Keratinocyte (primary cell): ENCODE measurements around the gene STAB2. TPM values are rescaled to one million over a fixed set of nuclear protein-coding genes. Genes with fewer than 3 reads are reported as not detected.

Source experiments
- DNase-seq: peaks from one replicate; pipeline ENCODE4 v3.0.0-alpha.2; 2011; ENCODE audit warnings: low read depth, missing footprints, low spot score
- FAIRE-seq: peaks from 2 replicates; lab custom pipeline; 2011; peaks lifted over from hg19 to GRCh38; lab: Jason Lieb, UNC
- H2AFZ ChIP-seq: 2 replicates; pipeline ENCODE4 v1.6.0; 2012; ENCODE audit warnings: low read length, control low read depth, inconsistent platforms; ENCODE audit not compliant: control insufficient read depth
- H3K27ac ChIP-seq: 2 replicates; pipeline ENCODE4 v1.5.1; 2011; ENCODE audit warnings: low read length; ENCODE audit not compliant: control insufficient read depth, insufficient read depth
- H3K27me3 ChIP-seq: 3 replicates; pipeline ENCODE4 v1.6.0; 2011; ENCODE audit warnings: low read length; ENCODE audit not compliant: control insufficient read depth, insufficient read depth; ENCODE audit errors: extremely low read depth
- H3K36me3 ChIP-seq, 2 experiments: 2 replicates in 1 of 2; 3 replicates in 1 of 2; pipeline ENCODE4 v1.5.1; 2011; ENCODE audit warnings: low read length in 2 of 2, mild to moderate bottlenecking in 1 of 2; ENCODE audit not compliant: control insufficient read depth in 2 of 2, insufficient read depth in 2 of 2; ENCODE audit errors: extremely low read depth in 1 of 2
- H3K4me1 ChIP-seq: 3 replicates; pipeline ENCODE4 v1.5.1; 2011; ENCODE audit warnings: low read length; ENCODE audit not compliant: control insufficient read depth, insufficient read depth; ENCODE audit errors: extremely low read depth
- H3K4me2 ChIP-seq: 3 replicates; pipeline ENCODE4 v1.6.0; 2011; ENCODE audit warnings: low read depth, low read length; ENCODE audit not compliant: control insufficient read depth, insufficient read depth; ENCODE audit errors: extremely low read depth
- H3K4me3 ChIP-seq, 3 experiments: fragments of 200-600 bp in 1 of 3; sonication (generic) in 1 of 3; 2 replicates in 2 of 3; 3 replicates in 1 of 3; pipeline ENCODE4 v1.5.1; 2011 to 2016; ENCODE audit warnings: low read length in 3 of 3, mild to moderate bottlenecking in 3 of 3, control low read depth in 2 of 3, inconsistent platforms in 1 of 3, low read depth in 1 of 3, mixed read lengths in 1 of 3, mixed run types in 1 of 3, moderate library complexity in 1 of 3; ENCODE audit not compliant: control insufficient read depth in 2 of 3, insufficient read depth in 2 of 3; ENCODE audit errors: extremely low read depth in 1 of 3
- H3K79me2 ChIP-seq: 2 replicates; pipeline ENCODE4 v1.6.0; 2012; ENCODE audit warnings: low read length; ENCODE audit not compliant: control insufficient read depth, insufficient read depth
- H3K9ac ChIP-seq: 3 replicates; pipeline ENCODE4 v1.6.0; 2011; ENCODE audit warnings: low read length; ENCODE audit not compliant: control insufficient read depth, insufficient read depth; ENCODE audit errors: extremely low read depth
- H3K9me1 ChIP-seq: 3 replicates; pipeline ENCODE4 v1.6.0; 2011; ENCODE audit warnings: low read length; ENCODE audit not compliant: control insufficient read depth, insufficient read depth; ENCODE audit errors: extremely low read depth
- H3K9me3 ChIP-seq: 2 replicates; pipeline ENCODE4 v1.5.1; 2012; ENCODE audit warnings: low read depth, low read length; ENCODE audit not compliant: control insufficient read depth
- H4K20me1 ChIP-seq: 3 replicates; pipeline ENCODE4 v1.6.0; 2011; ENCODE audit warnings: low read length; ENCODE audit not compliant: control insufficient read depth, insufficient read depth; ENCODE audit errors: extremely low read depth
- CTCF ChIP-seq, 3 experiments: IDR thresholded peaks in 1 of 3; conservative IDR thresholded peaks in 1 of 3; optimal IDR thresholded peaks in 1 of 3; 2 replicates in 2 of 3; 3 replicates in 1 of 3; pipeline versions ENCODE3 to v1.5.1; 2011; ENCODE audit warnings: low read length in 3 of 3, mild to moderate bottlenecking in 3 of 3, moderate library complexity in 2 of 3, control low read depth in 1 of 3, inconsistent platforms in 1 of 3; ENCODE audit not compliant: insufficient read depth in 2 of 3; ENCODE audit errors: extremely low read depth in 1 of 3
- EZH2 ChIP-seq: IDR thresholded peaks from one replicate; pipeline ENCODE4 v1.6.1; 2012; ENCODE audit warnings: inconsistent platforms, mild to moderate bottlenecking, low read length, moderate library complexity
- dilution Hi-C: fragments of 300-500 bp; cut with MboI; formaldehyde crosslinking; loops from one replicate; pipeline ENCODE4 v1.7.0; 2020; ENCODE audit warnings: low sequenced_read_pairs; ENCODE audit not compliant: extremely low pct_ligation_motif_present
- polyA plus RNA-seq, 5 experiments: library from polyadenylated mRNA; depleted of rRNA in 3 of 5; stranded (reverse) in 3 of 5; stranded (forward) in 1 of 5; unstranded in 1 of 5; fragments of >200 nt; gene quantifications; 1 replicate in 1 of 5; 2 replicates in 3 of 5; 3 replicates in 1 of 5; pipeline versions ENCODE4 v1.2.1 to v1.2.3, GENCODE V29; 2011 to 2012; ENCODE audit warnings: missing spikeins in 2 of 5, low read depth in 1 of 5, low replicate concordance in 1 of 5

STAB2 gene
- polyA plus RNA-seq, 1 donor (not counting 4 experiments of a cell fraction or from before 2014, with no cell fraction given) = not detected

DNA sequence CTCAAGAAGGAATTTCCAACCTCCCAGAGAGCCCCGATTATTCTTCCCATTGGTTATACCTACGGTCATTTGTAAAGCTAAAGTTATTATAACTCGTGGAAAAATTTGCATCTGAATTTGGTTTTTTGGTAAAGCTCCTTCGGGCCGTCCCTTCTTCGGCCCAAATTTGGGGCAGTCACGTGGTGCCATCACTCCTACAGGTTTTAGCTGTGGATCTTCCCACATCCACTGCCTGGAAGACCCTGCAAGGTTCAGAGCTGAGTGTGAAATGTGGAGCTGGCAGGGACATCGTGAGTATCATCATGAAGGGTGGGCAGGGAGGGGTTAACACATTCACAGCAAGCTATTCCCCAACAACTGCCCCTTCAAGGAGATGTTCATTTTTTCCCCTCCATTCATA is 148.2 kb downstream of the STAB2 start:
- no peaks in the 10 kb centered on the region for H4K20me1 ChIP-seq
- no peaks in the 10 kb centered on the region for H3K9me1 ChIP-seq
- TF ChIP-seq EZH2 = no peak
- no peak for TF ChIP-seq CTCF (optimal IDR thresholded peaks at IDR 0.05 in 1 of 3, IDR thresholded peaks at IDR 0.05 in 1 of 3, conservative IDR thresholded peaks at IDR 0.05 in 1 of 3; ENCODE audit: extremely low read depth in 1 of 3, insufficient read depth in 2 of 3, low read length in 3 of 3)
- no peak overlapping the region for H3K27ac ChIP-seq
- DNase-seq (no peak), FAIRE-seq (no peak)
- no peak overlapping the region for H3K9ac ChIP-seq
- H2AFZ ChIP-seq = no peak overlapping the region
- dilution Hi-C loops = no loop called here
- H3K36me3 ChIP-seq = no peaks in the 10 kb centered on the region
- no peak overlapping the region for H3K4me2 ChIP-seq
- no peaks in the 10 kb centered on the region for H3K27me3 ChIP-seq
- H3K79me2 ChIP-seq = no peaks in the 10 kb centered on the region
- no peak overlapping the region for H3K4me3 ChIP-seq
- H3K4me1 ChIP-seq = no peaks in the 10 kb centered on the region
- H3K9me3 ChIP-seq = no peaks in the 10 kb centered on the region

GRCh38 chr12:103736572-103736971 is 149.5 kb downstream of the STAB2 start:
- no peaks in the 10 kb centered on the region for H4K20me1 ChIP-seq
- TF ChIP-seq CTCF (optimal IDR thresholded peaks at IDR 0.05 in 1 of 3, IDR thresholded peaks at IDR 0.05 in 1 of 3, conservative IDR thresholded peaks at IDR 0.05 in 1 of 3; ENCODE audit: extremely low read depth in 1 of 3, insufficient read depth in 2 of 3, low read length in 3 of 3) (no peak), EZH2 (no peak)
- H3K27ac ChIP-seq = no peak overlapping the region
- DNase-seq (no peak), FAIRE-seq (peak; percentile 34)
- no peak overlapping the region for H3K9ac ChIP-seq
- no peak overlapping the region for H2AFZ ChIP-seq
- H3K79me2 ChIP-seq = no peaks in the 10 kb centered on the region
- H3K27me3 ChIP-seq = no peaks in the 10 kb centered on the region
- H3K4me2 ChIP-seq = no peak overlapping the region
- H3K36me3 ChIP-seq = no peaks in the 10 kb centered on the region
- no peaks in the 10 kb centered on the region for H3K4me1 ChIP-seq
- H3K9me3 ChIP-seq = no peaks in the 10 kb centered on the region
- H3K9me1 ChIP-seq = no peaks in the 10 kb centered on the region
- no peak overlapping the region for H3K4me3 ChIP-seq
- dilution Hi-C loops = no loop called here
